K562 (cell line): Measurements from ENCODE around the gene METTL23. TPM values are rescaled to one million over a fixed set of nuclear protein-coding genes. Genes with fewer than 3 reads are reported as not detected.

ENCODE experiments used
- CREM ChIP-seq: IDR thresholded peaks from 2 replicates; pipeline ENCODE4 v1.6.1; 2014; ENCODE audit warnings: antibody characterized with exemption, low read depth
- EP300 ChIP-seq: IDR thresholded peaks from 2 replicates; pipeline ENCODE4 v1.6.1; 2012; ENCODE audit warnings: low read length, improper control_type of control experiment
- FIP1L1 ChIP-seq: fragments of 200-400 bp; formaldehyde crosslinking; IDR thresholded peaks from 2 replicates; pipeline ENCODE4 v1.6.1; 2018; ENCODE audit warnings: mild to moderate bottlenecking, low read depth, low read length; ENCODE audit not compliant: poor library complexity, severe bottlenecking
- FOXK1 ChIP-seq: sonication (generic); formaldehyde crosslinking; IDR thresholded peaks from 2 replicates; pipeline ENCODE4 v1.8.0; 2022; ENCODE audit warnings: missing genetic modification reagents, mild to moderate bottlenecking, borderline replicate concordance
- HDAC8 ChIP-seq: fragments of 450-650 bp; IDR thresholded peaks from 2 replicates; pipeline ENCODE4 v1.6.1; 2016; ENCODE audit warnings: mild to moderate bottlenecking, missing genetic modification characterization, moderate library complexity, missing compliant biosample characterization
- IRF2 ChIP-seq: sonication (generic); formaldehyde crosslinking; IDR thresholded peaks from 2 replicates; pipeline ENCODE4 v1.8.1; 2022; ENCODE audit warnings: mild to moderate bottlenecking, missing genetic modification reagents
- KDM5B ChIP-seq: fragments of 200-600 bp; sonication (generic); IDR thresholded peaks from 2 replicates; pipeline ENCODE4 v1.6.1; 2012; ENCODE audit warnings: low read depth, mild to moderate bottlenecking, moderate library complexity, low read length, control low read depth, inconsistent platforms; ENCODE audit not compliant: insufficient replicate concordance
- MEIS2 ChIP-seq: fragments of 450-650 bp; IDR thresholded peaks from 2 replicates; pipeline ENCODE4 v1.6.1; 2014; ENCODE audit warnings: mild to moderate bottlenecking; ENCODE audit not compliant: partially characterized antibody
- MYC ChIP-seq, 2 experiments: fragments of 250-450 bp in 1 of 2; sonication (Bioruptor Pico) in 1 of 2; IDR thresholded peaks; 2 replicates each; pipeline versions ENCODE4 v1.5.1 to v1.6.1; 2012 to 2021; ENCODE audit warnings: low read depth in 2 of 2, borderline replicate concordance in 1 of 2, improper control_type of control experiment in 1 of 2, low read length in 1 of 2, mild to moderate bottlenecking in 1 of 2, moderate library complexity in 1 of 2
- NELFE ChIP-seq: IDR thresholded peaks from 2 replicates; pipeline ENCODE4 v1.6.1; 2011; ENCODE audit warnings: mild to moderate bottlenecking; ENCODE audit not compliant: insufficient read depth, insufficient read length
- PURB ChIP-seq: sonication (generic); formaldehyde crosslinking; IDR thresholded peaks from 2 replicates; pipeline ENCODE4 v1.9.0; 2021; ENCODE audit warnings: low read depth, mild to moderate bottlenecking, missing genetic modification reagents
- RBBP5 ChIP-seq: fragments of 200-600 bp; sonication (generic); IDR thresholded peaks from 2 replicates; pipeline ENCODE4 v1.6.1; 2012; ENCODE audit warnings: borderline replicate concordance, mild to moderate bottlenecking, low read length, control low read depth, inconsistent platforms; ENCODE audit not compliant: insufficient read depth, poor library complexity, severe bottlenecking
- ZFP1 ChIP-seq: fragments of 450-650 bp; formaldehyde crosslinking; IDR thresholded peaks from 2 replicates; pipeline ENCODE4 v1.4.0; 2020; ENCODE audit warnings: mild to moderate bottlenecking, mixed read lengths
- ZNF431 ChIP-seq: sonication (generic); formaldehyde crosslinking; IDR thresholded peaks from 2 replicates; pipeline ENCODE4 v1.8.0; 2022; ENCODE audit warnings: mild to moderate bottlenecking, missing genetic modification reagents
- ZNF436 ChIP-seq: fragments of 250-450, 450-650 bp; sonication (Bioruptor Pico); formaldehyde crosslinking; IDR thresholded peaks from 2 replicates; pipeline ENCODE4 v1.7.0; 2020; ENCODE audit warnings: mild to moderate bottlenecking
- polyA plus RNA-seq, 8 experiments: library from polyadenylated mRNA; depleted of rRNA in 4 of 8; stranded (reverse) in 5 of 8; unstranded in 3 of 8; fragments of >200 nt; fragmentation: Nextera tagmentation in 2 of 8; fragmentation: Illumina TruSeq in 1 of 8; extraction: Ambion mirVana in 2 of 8; extraction: Trizol in 1 of 8; gene quantifications; 2 replicates each; pipeline versions ENCODE4 v1.2.1 to v1.2.3, GENCODE V29; 2011 to 2014; ENCODE audit warnings: inconsistent platforms in 1 of 8, missing spikeins in 1 of 8
- total RNA-seq, 7 experiments: library from RNA; depleted of rRNA in 6 of 7; stranded (reverse); fragments of >200 nt in 6 of 7; fragmentation: Illumina TruSeq in 2 of 7; extraction: Trizol in 2 of 7; gene quantifications; 2 replicates each; pipeline versions ENCODE4 v1.2.1 to v1.2.3, GENCODE V29; 2011 to 2021; ENCODE audit warnings: low replicate concordance in 1 of 7
- TF ChIP-seq, protein P1 (sequence below): sonication (generic); formaldehyde crosslinking; IDR thresholded peaks from 2 replicates; pipeline ENCODE4 v1.8.0; 2023; ENCODE audit warnings: mild to moderate bottlenecking, missing genetic modification reagents
- TF ChIP-seq, protein P2 (sequence below): fragments of 250-450 bp; sonication (Bioruptor Pico); IDR thresholded peaks from 2 replicates; pipeline ENCODE4 v1.9.0; 2021; ENCODE audit warnings: mild to moderate bottlenecking, inconsistent platforms

METTL23 gene
- total and polyA plus RNA-seq, 9 of the 15 experiments (the other 6 are each of a cell fraction or from before 2014, with no cell fraction given) = 29.4 to 67.3 (median 41.6) TPM

DNA sequence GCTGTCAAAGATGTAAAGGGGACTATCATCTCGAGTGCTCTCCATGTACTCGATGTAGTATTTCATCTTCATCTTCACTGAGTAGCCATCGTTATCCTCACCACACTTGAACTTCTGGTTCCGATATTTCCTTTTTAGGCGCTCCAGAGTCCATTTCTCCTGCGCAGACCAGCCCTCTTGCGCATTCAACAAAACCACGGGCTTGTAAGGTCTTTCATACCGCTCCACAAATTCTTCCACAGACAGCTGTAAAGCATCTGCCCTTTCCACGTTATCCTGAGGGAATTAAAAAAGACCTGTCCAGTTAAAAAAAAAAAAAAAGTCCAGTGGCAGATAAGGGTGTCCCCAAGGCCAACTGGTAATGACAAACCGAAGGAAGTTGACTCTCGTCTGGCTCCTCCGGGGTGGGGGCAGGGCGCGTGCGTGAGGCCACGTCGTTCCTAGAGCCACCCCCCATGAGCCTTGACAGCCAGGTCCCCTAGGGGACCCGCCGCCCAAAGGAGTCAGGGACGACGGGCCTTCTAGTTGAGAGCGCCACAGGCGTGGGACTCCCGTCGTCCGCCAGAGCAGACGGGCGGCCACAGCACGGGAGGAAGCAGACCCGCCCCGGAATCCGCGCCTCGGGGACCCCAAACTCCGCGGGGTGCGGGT, 934 bp upstream of the METTL23 start (continued):
- TF ChIP-seq ZNF436 (CRISPR knock-in tag) (no peak), ZNF431 (CRISPR knock-in tag) (peak; percentile 15), RBBP5 (no peak), KDM5B (peak; percentile 25), NELFE (no peak), ZFP1 (CRISPR knock-in tag) (no peak), EP300 (peak; percentile 46; the same call in 1 of the 2 replicates), IRF2 (CRISPR knock-in tag) (no peak), FIP1L1 (peak; percentile 65), CREM (peak; percentile 83), FOXK1 (CRISPR knock-in tag) (no peak), HDAC8 (tag) (no peak), PURB (CRISPR knock-in tag) (no peak), MYC (IDR thresholded peaks at IDR 0.05; ENCODE audit: low read depth, low read length) (peak; percentile 77), MYC (CRISPR knock-in tag; IDR thresholded peaks at IDR 0.05; ENCODE audit: borderline replicate concordance, low read depth) (no peak), MEIS2 (peak; percentile 50)
- TF ChIP-seq, protein P1, sequence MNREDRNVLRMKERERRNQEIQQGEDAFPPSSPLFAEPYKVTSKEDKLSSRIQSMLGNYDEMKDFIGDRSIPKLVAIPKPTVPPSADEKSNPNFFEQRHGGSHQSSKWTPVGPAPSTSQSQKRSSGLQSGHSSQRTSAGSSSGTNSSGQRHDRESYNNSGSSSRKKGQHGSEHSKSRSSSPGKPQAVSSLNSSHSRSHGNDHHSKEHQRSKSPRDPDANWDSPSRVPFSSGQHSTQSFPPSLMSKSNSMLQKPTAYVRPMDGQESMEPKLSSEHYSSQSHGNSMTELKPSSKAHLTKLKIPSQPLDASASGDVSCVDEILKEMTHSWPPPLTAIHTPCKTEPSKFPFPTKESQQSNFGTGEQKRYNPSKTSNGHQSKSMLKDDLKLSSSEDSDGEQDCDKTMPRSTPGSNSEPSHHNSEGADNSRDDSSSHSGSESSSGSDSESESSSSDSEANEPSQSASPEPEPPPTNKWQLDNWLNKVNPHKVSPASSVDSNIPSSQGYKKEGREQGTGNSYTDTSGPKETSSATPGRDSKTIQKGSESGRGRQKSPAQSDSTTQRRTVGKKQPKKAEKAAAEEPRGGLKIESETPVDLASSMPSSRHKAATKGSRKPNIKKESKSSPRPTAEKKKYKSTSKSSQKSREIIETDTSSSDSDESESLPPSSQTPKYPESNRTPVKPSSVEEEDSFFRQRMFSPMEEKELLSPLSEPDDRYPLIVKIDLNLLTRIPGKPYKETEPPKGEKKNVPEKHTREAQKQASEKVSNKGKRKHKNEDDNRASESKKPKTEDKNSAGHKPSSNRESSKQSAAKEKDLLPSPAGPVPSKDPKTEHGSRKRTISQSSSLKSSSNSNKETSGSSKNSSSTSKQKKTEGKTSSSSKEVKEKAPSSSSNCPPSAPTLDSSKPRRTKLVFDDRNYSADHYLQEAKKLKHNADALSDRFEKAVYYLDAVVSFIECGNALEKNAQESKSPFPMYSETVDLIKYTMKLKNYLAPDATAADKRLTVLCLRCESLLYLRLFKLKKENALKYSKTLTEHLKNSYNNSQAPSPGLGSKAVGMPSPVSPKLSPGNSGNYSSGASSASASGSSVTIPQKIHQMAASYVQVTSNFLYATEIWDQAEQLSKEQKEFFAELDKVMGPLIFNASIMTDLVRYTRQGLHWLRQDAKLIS (CRISPR knock-in tag) = 0 out of 2 replicates have a peak, but pooled peaks have one; percentile 53
- TF ChIP-seq, protein P2, sequence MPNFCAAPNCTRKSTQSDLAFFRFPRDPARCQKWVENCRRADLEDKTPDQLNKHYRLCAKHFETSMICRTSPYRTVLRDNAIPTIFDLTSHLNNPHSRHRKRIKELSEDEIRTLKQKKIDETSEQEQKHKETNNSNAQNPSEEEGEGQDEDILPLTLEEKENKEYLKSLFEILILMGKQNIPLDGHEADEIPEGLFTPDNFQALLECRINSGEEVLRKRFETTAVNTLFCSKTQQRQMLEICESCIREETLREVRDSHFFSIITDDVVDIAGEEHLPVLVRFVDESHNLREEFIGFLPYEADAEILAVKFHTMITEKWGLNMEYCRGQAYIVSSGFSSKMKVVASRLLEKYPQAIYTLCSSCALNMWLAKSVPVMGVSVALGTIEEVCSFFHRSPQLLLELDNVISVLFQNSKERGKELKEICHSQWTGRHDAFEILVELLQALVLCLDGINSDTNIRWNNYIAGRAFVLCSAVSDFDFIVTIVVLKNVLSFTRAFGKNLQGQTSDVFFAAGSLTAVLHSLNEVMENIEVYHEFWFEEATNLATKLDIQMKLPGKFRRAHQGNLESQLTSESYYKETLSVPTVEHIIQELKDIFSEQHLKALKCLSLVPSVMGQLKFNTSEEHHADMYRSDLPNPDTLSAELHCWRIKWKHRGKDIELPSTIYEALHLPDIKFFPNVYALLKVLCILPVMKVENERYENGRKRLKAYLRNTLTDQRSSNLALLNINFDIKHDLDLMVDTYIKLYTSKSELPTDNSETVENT (CRISPR knock-in tag) = no peak; the same call in 1 of the 2 replicates
